ENCODE results near the gene PRKN.

DNA sequence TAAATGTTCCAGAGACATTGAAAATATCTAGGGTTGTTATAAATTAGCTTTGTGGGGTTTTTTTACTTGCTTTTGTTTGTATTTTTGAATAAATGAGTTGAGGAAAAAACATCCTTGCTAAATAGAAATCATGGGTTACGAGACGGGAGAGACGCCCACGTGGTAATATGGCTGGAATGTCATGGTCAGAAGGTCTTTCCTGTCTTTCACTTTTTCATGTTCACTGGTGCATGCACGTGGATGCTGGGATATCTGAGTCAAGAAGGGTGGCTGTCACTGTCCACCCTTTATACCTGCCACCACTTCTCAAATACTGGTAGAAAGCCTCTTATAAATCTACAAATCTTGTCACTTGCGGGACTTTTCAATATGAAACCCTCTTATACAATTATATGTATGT, 1195.0 kb downstream of the PRKN start:
- TF ChIP-seq, protein P1, sequence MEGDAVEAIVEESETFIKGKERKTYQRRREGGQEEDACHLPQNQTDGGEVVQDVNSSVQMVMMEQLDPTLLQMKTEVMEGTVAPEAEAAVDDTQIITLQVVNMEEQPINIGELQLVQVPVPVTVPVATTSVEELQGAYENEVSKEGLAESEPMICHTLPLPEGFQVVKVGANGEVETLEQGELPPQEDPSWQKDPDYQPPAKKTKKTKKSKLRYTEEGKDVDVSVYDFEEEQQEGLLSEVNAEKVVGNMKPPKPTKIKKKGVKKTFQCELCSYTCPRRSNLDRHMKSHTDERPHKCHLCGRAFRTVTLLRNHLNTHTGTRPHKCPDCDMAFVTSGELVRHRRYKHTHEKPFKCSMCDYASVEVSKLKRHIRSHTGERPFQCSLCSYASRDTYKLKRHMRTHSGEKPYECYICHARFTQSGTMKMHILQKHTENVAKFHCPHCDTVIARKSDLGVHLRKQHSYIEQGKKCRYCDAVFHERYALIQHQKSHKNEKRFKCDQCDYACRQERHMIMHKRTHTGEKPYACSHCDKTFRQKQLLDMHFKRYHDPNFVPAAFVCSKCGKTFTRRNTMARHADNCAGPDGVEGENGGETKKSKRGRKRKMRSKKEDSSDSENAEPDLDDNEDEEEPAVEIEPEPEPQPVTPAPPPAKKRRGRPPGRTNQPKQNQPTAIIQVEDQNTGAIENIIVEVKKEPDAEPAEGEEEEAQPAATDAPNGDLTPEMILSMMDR (IDR thresholded peaks at IDR 0.05; ENCODE audit: low read depth, low read length): no peak
- TF ChIP-seq EZH2phosphoT487 (IDR thresholded peaks at IDR 0.05; ENCODE audit: low read depth): no peak

Data from OCI-LY3 (cell line).